HG03280 (cell line): ENCODE data around the gene SUSD6.
A peak's percentile ranks its signal among the peaks of the same experiment; 100 is the strongest.
"Not testable (repeated sequence)": the region's sequence is repeated elsewhere in the genome, so short reads cannot be mapped to it uniquely, and the experiment has no call there.

Source experiments
- ATAC-seq: cut with Tn5 transposase; IDR thresholded peaks from one replicate; pipeline ENCODE4 v1.9.1; 2021; ENCODE audit warnings: mild to moderate bottlenecking, moderate library complexity; ENCODE audit not compliant: unreplicated experiment

The SUSD6 gene

DNA sequence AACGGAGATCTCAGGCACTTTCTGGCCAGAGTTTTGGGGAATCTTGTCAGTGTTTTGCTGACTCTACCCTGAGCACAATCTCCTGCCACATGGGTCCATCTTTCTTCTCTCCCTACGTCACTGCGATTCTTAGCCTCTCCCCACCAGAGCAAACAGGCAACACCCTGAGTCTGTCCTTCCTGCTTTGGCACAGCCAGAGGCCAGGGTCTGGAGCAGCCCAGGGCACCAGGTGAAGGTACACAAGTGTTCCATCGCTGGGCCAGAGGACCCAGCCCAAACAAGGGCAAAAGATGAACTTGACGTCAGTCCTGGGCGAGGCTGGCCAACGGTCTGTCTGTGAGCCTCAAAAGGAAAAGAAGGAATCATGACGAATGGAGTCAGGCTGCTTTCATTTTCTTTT, 24.0 kb upstream of the SUSD6 start:
- no peak for ATAC-seq

DNA sequence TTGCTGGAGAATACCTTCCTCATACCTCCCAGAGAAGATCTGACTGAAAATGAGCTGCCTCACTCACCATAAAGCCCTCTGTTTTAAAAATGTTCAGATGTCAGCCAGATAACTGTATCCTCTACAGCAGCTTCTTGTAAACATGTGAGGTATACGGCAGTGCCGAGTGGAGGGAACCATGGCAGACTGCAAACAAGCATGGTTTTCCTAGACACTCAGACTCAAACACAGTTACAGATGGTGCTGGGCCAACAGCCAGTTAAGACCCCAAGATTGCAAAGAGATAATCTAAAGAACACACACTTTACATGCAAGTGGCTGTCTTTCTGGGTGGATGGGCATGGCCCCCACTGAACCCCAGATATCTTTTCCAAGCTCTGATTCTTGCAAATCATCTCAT, 20.1 kb upstream of the SUSD6 start:
- no peak for ATAC-seq

DNA sequence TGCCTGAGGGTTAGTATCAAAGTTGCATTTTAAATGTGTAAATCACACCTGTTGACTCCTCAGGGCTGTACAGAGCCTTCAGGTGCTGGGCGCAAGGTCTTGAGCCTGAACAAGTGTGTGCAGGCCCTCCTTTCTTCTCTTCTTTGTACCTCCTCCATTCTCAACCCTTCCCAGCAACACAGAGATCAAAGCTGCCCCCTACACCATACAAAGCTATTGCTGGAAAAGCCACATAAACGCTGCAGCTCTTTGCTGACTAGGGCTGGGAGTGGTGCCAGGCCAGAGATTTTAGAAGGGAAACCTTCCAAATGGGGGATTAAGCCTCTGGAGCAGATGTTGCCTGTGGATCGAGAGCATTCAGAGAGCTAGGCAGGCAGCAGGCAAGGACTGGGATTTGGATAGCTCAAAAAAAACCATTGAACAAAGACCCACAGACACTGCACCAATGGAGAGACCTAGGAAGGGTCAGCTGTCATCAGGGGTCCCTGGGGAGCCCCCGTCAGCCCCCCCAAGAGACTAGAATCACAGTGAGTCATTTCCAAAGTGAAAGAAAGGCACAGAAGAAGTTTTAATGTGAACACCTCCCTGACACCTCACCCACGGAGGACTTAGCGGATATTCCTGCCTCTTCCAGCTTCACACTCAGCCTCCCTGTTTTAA, 18.2 kb upstream of the SUSD6 start:
- ATAC-seq, result no peak

DNA sequence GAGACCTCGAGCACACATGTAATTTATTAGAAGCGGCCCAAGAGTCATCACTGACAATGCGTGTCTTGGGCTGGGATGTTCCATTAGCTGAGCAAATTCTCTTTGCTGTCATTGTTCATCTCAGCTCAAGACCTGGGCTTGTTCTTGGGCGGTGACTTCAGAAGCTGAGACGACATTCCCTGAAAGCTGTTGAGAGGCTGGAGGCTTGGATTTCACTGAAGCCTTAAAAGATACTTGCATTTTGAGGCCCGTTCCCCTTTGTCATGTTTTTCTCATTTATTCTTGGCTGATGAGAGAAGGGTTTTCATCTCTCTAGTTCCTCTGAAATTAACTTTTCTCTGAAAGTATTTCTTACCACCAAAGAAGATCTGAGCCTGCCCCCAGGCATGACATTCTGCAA, 16.6 kb upstream of the SUSD6 start:
- ATAC-seq, result no peak

DNA sequence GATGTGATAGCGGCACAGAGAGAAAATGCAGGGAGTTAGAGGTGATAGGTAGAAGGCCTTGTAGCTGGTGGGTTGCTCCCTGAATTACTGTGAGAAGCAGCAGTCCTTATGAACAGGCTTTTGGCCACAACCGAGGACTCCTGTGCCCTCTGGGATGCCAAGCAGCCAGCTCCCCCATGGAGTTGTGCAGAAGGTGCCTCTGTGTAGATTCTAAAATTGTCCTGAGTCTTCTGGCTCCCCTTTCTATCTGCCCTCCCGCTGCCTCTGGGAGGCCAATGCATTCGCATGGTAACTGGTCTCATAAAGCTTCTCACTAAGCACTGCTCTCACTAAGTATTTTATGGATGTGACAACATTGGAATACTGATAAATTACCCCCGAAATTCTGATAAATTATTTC, 16.1 kb upstream of the SUSD6 start:
- no peak for ATAC-seq

DNA sequence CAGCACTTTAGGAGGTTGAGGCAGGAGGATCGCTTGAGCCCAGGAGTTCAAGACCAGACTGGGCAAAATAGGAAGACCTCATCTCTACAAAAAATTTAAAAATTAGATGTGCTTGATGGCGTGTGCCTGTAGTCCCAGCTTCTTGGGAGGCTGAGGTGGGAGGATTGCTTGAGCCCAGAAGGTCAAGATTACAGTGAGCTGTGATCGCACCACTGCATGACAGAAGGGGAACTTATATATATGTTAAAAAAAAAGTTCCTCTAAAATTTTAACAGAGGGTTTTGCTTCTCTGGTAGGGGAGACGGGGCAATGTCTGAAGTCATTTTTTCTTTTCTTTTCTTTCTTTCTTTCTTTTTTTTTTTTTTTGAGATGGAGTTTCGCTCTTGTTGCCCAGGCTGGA, 12.0 kb upstream of the SUSD6 start:
- not testable (repeated sequence) for ATAC-seq

DNA sequence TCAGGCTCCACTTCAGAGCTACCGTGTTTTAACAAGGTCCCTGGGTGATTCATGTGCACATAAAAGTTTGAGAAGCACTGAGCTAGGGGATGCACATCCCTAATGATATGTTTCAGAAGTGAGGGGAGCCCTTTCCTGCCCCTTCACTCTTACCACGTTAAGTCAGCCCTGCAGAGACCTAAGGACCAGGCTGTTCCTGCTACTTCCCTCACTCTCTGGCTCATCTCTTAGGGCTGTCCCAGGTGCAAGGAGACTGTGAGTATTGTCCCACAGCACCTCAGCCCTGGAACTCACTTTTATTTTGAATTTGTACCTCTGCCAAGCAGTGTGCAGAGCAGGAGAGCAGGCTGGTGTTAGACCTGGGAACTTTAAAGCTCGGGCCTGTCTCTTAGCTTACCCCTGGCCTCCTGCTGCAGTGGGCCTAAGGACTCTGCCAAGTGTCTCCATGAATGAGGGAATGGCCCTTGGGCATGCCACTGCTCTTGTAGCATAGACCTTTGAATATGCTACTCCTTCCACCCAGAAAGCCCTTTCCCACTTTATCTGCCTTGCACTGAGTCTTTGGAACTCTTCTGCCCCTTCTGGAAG, 11.0 kb upstream of the SUSD6 start:
- no peak for ATAC-seq

DNA sequence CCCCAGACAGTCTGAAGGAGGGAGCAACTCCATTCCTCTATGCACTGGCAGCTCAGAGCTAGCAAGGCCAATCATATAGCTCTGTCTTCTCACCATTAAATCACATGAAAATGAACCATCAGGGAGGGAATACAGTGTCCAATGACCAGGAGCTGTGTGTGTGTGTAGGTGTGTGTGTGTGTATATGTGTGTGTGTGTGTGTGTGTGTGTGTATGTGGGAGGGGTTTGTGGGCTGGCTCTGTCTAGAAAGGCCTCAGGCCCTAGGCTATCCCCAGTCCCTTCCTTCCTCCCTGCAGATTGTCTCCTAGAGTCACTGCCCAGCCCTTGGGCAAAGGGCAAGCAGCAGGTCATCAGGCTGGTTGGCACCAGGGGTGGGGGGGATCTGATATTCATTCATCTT, 5.7 kb upstream of the SUSD6 start:
- no peak for ATAC-seq

DNA sequence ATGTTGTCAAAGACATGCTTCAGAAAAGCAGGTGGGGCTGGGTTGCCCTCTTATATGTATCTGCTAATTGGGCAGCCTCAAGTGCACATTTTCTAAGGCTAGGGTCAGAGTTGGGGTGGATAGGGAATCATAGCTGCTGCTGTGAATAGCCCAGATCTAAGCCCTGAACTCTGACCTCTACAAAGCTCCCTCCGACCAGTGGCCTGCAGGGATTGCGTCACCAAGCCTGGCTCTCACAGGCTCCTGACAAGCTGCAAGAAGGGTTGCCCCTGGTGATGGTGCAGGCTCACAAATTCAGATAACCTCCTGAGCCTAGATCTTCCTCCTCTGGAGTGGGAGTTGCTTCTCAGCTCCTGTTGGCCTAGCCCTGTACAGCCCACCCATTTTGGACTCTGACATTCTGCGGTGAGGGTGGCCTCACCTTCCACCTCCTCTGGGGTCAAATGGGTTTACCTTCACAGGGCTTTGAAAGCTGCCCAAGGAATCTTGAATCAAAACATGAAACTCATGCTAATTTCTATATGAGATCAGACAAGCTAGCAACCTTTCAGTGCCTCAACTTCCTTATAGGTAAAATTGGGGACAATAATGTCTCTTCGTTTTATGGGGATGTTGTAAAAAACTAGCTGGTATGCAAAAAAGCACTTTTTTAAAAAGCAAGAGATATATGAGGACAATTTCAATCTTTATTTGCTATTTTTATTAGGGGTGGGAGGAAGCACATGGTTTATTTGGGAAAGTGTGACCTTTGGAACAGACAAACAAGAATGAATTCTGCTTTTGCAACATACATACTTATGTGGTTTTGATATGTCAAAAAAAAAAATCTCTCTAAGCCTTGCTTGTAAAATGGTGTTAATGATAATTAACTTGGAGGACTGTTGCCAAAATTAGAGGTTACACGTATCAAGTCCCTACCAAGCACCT, 4.9 kb upstream of the SUSD6 start:
- ATAC-seq, result no peak

DNA sequence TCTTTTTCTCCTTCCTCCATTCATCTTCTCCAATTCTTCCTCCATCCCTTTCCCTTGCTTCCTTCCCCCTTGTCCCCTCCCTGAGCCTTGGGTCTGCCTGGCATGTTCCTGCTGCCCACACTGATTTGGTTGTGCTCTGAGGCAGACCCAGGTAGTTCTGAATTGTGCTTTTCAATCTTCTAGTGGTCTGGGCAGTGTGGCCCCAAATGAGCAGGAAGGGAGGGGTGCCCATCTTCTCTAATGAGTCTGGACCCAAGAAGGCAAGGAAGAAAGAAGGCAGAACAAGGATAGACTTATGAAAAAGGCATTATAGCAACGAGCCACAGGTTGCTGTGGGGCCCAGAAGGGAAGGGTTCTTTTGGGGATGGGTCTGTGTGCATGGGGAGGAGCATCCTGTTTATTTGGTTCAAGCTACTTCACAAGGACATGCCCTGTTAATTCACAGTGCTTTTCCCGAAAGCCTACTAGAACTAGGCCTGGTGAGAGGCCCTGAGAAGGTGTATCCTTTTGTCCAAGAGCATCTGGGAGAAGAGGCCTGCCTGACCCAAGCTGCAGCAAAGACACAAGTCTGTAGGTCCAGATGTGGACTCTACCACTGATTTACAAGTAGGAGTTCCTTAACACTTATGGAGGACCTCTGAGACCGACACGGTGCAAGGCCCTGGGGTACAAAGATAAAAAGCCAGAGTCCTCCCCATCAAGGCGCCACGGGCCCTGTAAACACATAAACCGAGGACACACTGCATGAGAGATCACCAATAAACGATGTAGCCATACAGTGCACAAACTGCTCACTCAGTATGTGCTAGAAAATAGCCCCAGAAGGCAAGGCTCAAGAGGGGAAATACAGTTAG, 1.1 kb upstream of the SUSD6 start:
- ATAC-seq, result no peak

DNA sequence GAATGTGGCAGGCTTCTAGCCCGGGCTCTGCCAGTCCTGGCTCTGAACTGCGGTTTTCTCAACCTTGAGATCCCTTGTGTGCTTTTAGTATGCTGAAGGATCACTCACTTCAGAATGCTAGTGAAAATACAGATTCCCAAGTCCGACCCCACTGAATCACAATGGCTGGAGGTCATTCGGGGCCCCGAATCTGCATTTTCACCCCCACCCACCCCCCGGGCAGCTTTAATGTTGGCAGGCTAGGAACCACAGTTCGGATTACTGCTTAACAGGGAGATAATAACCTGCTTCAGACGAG, 573 bp upstream of the SUSD6 start:
- no peak for ATAC-seq

DNA sequence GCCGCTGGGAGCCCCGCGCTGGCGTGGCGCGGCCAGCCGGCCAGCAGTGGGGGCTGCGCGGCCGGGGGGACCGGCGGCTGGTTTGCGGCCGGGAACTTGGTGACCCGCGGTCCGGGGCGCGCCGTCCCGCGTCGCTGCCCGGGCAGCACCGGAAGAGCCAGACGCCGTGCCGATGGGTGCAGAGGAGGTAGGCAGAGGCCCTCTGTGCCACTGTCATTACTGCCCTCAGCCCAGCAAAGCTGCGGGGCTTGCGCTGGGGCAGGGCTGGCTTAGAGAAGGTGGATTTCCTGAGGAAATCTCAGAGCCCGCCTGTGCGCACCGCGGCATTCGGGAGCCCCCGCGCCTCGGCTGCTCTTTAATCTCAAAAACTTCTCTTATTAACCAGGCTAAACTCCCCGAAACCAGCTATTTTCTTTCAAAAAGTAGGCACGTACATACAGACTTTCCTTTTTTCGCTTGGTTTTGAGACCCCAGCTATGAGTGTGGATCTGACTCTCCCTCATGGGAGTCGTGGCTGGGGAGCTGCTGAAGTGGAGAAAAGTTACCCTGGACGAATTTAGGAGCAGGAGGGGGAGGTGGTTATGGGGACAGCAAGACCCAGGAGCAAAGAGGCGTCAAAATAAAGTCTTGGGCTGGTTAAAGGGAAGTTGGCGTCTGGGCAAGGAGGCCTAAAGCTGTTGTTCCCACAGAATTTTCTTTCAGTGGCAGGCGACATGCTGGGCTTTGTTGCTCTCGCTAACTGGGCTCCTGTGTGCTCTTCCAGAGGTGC, 802 bp downstream of the SUSD6 start:
- peak; percentile 17 for ATAC-seq

DNA sequence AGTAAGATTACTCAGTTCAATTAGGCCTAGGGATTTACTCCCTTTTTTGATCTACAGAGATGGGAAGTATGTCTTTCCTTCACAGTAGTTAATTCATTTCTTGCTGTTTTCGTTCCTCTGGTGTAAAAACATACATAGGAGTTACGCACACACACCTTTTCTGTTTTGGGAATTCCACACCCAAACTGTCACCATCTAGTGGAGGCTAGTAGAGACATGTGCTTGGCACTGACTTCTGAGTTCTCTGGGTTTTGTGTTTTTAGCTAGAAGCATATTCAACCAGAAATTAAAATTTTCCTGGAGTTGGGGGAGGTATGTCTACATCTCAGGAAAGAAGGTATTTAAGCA, 1.4 kb downstream of the SUSD6 start:
- ATAC-seq, result no peak

DNA sequence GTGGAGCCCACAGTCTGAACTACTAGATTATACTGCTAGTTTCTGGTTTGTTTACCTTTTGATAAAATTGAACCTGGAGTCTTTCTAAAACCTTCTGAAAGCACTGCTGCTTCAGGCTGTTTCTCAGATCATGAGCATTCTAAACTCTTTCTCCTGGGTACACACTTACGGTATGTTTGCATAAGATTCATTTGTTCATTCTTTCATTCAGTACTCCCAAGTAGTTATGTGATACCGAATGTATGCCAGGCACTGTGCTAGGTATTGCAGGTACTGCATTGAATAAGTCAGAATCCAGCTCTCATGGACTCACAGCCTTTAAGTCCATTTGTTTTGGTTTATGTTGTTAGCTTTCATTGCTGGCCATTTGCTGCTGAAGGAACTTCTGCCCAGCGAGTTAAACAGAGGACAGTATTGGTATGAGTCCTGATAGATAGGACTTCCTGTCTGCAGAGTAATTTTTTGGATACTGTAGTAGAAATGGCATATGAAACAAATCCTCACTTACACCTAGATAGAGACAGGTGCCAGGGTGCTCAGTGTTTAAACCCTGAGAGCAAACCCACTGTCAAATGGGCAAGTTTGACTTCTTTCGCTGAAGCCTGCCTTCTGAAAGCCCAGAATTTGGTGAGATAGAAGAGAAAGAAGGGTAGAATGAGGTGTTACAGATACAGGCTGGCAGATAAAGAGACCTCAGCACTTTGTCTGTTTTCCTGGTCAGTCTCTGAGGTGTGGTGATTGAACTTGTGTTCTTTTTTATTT, 2.1 kb downstream of the SUSD6 start:
- ATAC-seq, result no peak

DNA sequence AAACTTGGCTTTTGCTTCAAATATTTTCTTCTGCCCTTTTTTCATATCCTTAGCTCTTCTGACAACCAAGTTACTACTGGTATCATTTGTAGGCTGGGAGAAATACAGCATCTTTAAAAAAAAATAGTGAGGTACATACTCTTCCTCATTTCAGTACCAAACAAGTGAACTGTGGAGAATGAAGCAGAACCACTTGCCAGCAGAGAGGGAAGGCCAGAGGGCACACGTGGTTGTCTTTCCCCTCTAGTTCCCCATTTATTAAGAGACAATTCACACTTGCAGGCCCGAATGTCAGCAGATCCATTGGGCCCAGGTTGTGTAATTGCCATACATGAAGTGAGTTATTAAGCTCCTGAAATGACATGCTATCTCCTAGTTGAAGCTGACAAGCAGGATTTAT, 3.2 kb downstream of the SUSD6 start:
- no peak for ATAC-seq

DNA sequence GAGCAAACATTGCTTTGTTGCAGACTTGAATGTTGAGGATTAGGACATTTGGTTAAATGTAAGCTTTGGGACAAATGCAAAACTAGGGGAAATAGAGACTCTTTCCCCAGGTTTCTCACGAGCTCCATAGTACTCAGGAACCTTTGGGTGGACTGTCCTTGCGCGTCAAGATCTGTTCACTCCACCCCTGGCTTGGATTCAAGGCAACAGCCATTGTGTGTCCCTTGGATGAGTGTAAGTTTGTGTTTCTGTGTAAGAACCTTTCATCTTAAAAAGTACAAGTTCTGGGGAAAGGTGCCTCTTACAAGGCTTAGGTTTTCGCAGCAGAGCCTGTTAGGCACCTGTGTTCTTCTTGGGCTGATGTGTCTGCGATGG, 3.7 kb downstream of the SUSD6 start:
- ATAC-seq, result peak; percentile 1

DNA sequence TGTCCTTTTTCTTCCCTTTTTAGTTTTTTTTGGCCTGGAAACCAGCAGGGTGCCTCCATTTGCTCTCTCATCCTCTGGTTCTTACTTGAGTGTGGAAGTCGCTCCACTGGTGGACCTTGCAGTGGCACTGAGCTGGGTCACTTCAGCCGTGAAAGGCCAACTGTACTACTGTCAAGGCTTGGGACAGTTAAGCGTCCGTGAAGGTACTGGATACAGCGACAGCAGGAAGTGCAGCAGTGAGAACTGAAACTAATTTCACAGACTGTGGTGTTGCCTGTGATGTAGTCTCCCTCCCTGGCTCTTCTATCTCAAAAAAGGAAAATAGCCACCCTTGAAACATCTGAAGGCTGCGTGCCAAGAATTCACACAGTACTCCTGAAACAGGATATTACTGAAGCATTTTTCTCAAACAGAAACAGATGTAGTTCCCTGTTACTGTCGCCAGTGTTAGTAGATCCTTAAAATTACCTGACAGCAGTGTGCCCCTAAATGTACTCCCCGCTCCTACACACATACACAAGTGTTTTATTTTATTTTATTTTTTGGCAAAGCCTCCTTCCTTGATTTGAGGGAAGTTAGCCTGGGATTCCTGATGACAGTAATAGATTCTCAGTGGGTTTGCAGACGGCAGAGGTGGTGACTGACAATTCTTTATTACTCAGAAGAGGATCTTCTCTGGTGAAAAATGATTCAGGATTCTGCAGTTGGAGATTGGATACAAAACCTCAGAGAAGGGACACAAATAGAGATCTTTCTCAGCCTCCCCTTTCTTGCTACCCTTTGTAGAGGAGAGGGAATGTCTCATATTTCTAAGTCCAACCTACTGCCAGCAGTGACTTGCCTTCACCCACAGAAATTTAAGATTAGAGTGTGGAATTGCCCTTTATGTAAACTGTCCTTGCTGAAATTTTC, 4.4 kb downstream of the SUSD6 start:
- peak; percentile 43 for ATAC-seq

DNA sequence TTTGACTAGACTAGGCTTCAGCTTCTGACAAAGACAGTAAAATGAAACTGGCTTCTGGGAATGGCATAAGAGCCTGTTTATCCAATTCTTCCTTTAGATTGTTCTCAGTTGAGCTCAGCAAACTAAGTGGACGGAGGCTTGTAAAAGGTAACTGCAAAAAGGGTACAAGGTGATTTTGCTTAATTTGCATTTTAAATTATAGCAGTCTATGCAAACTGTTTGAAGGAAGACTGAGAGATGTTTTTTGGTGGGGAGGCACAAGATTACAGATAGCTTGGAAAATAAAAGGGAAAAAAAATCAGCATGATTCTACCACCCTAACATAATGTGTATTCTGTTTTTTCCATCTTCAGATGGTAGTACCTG, 5.0 kb downstream of the SUSD6 start:
- ATAC-seq, result no peak

DNA sequence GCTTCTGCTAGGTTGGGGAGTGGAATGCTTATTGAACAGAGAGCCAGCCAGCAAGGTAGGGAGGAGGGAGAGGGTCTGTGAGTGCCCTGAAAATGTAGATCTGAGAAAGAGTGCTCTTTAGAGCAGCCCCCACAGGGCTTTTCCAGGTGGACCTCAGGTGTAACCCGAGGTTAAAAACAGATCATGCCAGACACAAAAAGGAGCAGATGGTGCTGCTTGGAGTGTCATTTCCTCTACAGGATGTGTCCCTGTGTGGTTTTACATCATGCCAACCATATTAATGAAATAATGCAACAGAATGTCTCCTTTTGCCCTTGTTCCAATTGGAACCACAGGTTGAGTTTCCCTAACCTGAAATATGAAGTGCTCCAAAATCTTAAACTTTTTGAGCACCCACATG, 6.4 kb downstream of the SUSD6 start:
- ATAC-seq, result no peak
